HG03342 (cell line): ENCODE data around the gene ZNF700.
"Not testable (repeated sequence)": the region's sequence is repeated elsewhere in the genome, so short reads cannot be mapped to it uniquely, and the experiment has no call there.

Experiments
- ATAC-seq: cut with Tn5 transposase; IDR thresholded peaks from one replicate; pipeline ENCODE4 v1.9.1; 2021; ENCODE audit warnings: mild to moderate bottlenecking, moderate library complexity; ENCODE audit not compliant: unreplicated experiment

The ZNF700 gene

DNA sequence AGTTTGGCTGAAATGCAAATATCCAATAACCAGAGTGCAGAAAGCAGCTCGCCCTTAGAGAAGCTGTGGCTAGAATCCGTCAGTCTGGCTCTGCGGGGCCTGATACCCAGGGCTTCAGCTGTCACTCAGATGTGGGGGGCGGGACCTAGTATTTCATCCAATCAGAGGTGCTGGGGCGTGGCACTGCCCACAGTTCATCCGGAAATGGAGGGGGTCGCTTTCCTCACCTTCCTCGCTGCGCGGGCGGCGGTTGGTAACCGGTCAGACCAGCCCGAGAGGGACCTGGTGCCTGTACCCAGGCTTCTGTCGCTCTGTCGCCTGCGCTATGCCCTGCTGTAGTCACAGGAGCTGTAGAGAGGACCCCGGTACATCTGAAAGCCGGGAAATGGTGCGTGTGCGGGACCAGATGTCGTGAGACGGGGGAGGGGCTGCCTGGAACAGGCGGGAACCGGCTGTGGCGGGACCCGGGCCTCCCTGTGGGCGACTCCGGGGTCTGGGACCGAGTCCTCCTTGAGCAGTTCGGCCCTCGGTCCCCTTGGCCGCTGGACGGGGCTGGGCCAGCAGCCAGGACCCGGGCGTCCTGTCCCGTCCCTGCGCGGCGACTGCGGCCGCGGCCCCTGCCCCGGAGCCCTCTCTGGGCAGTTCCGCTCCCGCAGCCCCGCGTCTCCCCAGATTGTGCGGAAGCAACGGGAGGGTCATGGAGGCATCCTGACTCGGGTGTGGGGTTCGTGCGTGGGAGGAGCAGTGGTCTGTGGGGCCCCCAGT is at the start of gene ZNF700:
Gene ZNF700 (plus strand): TSS at position 222 of the 765 bp plus-strand sequence. CDS start 104 bp downstream, at position 326.
- ATAC-seq = peak; percentile 83

DNA sequence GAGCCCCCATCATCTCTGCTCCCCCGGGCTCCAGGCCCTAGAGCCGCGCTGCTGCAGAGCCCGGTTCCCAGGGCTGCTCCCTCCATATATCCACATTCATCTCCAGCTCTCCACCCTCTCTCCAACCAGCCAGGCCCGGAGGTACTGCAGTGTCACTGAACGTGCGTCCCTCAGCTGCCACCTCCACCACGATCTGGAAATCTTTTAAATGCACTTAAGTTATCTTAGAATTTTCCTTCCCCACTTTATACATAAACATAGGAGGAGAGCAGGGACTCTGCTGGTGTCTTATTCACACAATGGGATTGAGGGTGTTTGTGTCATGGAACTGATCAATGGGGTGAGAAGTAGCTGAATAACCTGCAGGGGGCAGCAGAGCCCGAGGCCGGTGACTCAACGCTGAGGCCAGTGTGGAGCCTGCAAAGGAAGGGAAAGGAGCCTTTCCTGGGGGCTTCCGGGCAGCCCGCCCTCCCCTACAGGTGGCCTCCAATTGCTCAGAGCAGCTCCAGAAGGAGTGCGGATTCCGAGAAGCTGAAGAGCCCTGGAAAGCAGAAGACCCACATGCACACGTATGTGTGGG is 45.1 kb upstream of the ZNF700 start:
- not testable (repeated sequence) for ATAC-seq

DNA sequence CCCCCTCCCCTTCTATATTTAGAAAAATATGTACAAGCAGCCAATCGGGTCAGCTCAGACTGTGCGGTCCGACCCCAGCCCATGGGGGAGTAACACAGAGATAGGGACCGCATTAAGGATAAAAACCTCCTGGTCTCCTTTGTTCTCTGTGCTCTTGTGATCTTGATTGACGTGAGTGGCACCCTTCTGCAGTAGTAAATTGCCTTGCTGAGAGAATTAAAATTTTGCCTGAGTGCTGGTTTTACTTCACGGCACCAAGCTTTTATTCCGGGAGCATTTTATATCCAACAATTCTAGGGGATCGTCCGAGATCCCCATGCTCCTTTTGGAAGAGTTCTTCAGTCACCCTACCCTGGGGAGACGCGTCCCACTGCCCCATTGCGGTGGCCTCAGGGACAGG is 44.3 kb upstream of the ZNF700 start:
- ATAC-seq = no peak

DNA sequence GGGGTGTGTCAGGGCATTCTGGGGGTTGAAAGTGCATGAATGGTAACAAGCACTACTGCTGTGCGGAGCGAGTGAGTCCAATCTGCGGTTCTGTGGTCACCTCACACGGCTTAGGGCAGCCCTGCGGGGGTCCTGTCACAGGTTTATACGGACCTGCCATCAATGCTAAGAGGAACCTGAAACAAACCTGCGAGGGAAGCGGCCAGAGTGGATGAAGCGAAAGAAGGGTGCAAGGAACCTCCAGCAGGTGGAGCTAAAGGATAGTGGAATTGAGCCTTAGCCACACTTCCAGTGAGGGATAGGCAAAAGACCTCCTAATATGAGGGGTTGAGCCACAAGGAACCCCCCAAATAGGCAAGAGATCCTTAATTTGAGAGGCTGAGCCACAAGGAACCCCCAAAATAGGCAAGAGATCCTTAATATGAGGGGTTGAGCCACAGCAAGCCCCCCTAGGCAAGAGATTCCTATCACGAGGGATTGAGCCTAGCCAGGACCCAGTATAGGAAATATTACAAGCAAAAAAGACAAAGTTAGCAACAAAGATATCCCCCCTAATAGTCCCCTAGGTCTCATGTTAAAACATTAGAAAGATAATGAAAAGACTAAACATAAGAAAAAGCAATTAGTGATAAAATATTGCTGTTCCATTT is 43.6 kb upstream of the ZNF700 start:
- no peak for ATAC-seq

DNA sequence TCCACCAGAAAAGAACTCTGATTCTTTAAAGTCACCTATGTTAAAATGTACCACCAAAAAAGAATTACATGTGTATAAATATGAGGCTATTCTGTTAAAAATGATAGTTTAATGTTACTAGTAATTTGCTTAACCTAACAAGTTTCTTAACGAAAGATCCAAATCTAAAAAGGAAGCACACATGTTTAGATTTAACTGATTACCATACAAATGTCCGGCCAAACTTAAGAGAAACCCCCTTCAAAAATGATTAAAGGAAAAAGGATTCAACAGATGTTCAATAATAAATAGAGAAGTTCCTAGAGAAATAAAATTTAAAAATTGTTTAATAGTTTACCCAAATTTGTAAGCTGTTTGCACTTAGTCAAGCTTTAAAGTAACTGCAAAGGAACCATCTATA is 42.3 kb upstream of the ZNF700 start:
- ATAC-seq = no peak

GRCh38 chr19:11887234-11887610 is 37.7 kb upstream of the ZNF700 start:
- ATAC-seq = no peak

DNA sequence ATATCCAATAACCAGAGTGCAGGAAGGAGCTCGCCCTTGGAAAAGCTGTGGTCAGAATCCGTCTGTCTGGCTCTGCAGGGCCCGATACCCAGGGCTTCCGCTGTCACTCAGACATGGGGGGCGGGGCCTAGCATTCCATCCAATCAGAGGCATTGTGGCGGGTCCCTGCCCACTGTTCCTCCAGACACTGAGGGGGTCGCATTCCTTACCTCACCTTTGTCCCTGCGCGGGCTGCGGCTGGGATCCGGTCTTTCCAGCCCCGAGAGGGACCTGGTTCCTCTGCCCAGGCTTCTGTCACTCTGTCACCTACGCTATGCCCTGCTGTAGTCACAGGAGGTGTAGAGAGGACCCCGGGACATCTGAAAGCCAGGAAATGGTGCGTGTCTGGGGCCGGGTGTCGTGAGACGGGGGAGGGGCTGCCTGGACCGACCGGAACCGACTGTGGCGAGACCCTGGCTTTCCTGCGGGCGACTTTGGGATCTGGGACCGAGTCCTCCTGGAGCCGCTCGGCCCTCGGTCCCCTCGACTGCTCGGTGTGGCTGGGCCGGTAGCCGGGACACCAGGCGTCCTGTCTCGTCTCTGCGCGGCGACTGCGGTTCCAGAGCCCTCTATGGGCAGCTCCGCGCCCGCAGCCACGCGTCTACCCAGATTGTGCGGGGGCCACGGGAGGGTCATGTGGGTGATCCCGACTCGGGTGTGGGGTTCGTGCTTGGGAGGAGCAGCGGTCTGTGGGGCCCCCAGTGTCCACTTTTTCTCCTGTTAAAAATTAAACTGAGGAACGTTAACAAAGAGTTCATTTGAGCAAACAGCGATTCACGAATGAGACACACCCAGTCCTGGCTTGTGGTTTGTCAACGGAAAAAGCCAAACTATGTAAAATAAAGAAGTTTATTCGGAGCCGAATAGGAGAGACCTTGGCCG is 37.0 kb upstream of the ZNF700 start, which contains the start of gene ZNF69:
Gene ZNF69 (plus strand): TSS at position 172 of the 921 bp plus-strand sequence. CDS start 142 bp downstream, at position 314.
- ATAC-seq = no peak

GRCh38 chr19:11889901-11890300 is 35.0 kb upstream of the ZNF700 start:
- ATAC-seq = not testable (repeated sequence)

GRCh38 chr19:11890634-11891033 is 34.3 kb upstream of the ZNF700 start:
- no peak for ATAC-seq

DNA sequence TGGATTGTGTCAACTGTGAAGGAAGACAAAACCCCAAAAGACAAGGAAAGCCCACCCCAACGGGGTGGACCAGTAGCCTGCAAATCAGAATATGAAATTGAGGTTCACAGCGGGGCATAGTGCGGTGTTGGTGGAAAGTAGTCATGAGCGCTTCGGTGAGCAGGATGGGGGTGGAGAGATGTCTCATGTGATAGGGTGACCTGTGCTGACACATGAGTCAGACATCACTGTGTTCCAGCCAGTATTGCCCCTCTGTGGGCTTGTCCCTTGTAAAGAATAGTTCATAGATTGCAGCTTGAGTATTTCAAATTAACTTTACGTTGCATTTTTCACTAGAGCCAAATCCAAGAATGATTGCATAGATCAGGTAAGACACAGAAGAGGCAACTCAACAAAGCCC is 30.1 kb upstream of the ZNF700 start:
- no peak for ATAC-seq

GRCh38 chr19:11902228-11902627 is 22.7 kb upstream of the ZNF700 start:
- no peak for ATAC-seq

- no peak for ATAC-seq
These were observed 19.0 kb upstream of the ZNF700 start for GRCh38 chr19:11905928-11906327.

DNA sequence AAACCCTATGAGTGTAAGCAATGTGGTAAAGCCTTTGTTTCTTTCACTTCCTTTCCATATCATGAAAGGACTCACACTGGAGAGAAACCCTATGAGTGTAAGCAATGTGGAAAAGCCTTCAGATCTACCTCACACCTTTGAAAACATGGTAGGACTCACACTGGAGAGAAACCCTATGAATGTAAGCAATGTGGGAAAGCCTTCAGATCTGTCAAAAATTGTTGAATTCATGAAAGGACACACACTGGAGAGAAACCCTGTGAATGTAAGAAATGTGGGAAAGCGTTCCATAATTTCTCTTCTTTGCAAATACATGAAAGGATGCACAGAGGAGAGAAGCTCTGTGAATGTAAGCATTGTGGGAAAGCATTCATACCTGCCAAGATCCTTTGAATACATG is 13.0 kb upstream of the ZNF700 start:
- ATAC-seq = not testable (repeated sequence)

GRCh38 chr19:11914417-11915051 is 10.4 kb upstream of the ZNF700 start:
- not testable (repeated sequence) for ATAC-seq

- no peak for ATAC-seq
These were observed 2.9 kb upstream of the ZNF700 start for GRCh38 chr19:11921852-11922495.

DNA sequence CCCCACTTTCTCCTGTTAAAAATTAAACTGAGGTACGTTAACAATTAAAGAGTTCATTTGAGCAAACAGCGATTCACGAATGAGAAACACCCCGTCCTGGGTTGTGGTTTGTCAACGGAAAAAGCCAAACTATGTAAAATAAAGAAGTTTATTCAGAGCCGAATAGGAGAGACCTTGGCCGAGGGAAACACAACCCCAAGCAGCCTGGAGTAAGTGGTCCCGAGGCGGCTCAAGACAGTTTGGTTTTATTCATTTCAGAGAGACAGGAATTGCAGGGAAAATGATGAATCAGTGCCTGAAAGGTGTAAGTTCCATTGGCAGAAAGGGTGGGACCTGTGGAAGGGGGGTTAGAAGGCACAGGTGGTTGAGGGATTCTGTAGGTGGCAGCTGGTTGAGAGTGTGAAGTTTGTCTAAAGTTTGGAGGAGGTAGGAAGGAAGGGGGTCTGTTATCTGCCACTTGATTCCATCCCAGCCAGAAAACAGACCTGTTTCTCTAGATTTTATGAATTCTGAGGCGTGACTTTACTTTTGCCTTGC is 812 bp downstream of the ZNF700 start:
- ATAC-seq = not testable (repeated sequence)

- no peak for ATAC-seq
These were observed 2.3 kb downstream of the ZNF700 start for GRCh38 chr19:11927227-11927626.

- no peak for ATAC-seq
These were observed 6.1 kb downstream of the ZNF700 start for GRCh38 chr19:11931051-11931450.

DNA sequence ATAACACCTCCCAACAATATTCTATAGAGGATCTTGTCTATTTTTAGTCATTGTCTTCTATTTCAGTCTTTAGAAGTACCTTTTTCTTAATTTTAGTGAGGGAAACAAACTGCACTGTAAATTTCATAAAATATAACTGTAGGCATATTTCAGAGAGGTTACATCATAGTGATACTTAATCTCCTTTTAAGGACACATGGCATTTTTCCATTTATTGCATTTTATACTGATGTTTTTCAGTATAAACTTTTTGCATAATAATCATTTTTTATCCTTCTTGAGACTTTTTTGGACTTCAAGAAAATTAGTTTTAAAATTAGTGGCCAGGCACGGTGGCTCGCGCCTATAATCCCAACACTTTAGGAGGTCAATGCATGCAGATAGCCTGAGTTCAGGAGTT is 6.6 kb downstream of the ZNF700 start:
- no peak for ATAC-seq

GRCh38 chr19:11935829-11936228 is 10.9 kb downstream of the ZNF700 start:
- not testable (repeated sequence) for ATAC-seq
